CD4-positive, alpha-beta T cell (primary cell): Measurements from ENCODE around the gene ACVR1B. TPM values are rescaled to one million over a fixed set of nuclear protein-coding genes. Genes with fewer than 3 reads are reported as not detected.

Experiments used
- ATAC-seq: fragments of 200-7000 bp; cut with Tn5 transposase; one replicate; pipeline ENCODE4 v1.10.0; 2022; ENCODE audit warnings: mild to moderate bottlenecking; ENCODE audit not compliant: poor library complexity
- CTCF ChIA-PET: fragments of 350-600 bp; sonication (Branson Sonifier 250); formaldehyde crosslinking; loops from one replicate; lab custom pipeline; 2021; ENCODE audit warnings: antibody characterized with exemption, inconsistent platforms; lab: Charles Lee
- POLR2A ChIA-PET: fragments of 350-600 bp; sonication (Branson Sonifier 250); formaldehyde crosslinking; loops from one replicate; lab custom pipeline; 2021; ENCODE audit warnings: antibody characterized with exemption, inconsistent platforms; lab: Charles Lee
- DNase-seq, 14 experiments: peaks; one replicate each; pipeline ENCODE4 v3.0.0-alpha.2; 2013 to 2020; ENCODE audit warnings: mixed read lengths in 2 of 14
- H3K27ac ChIP-seq, 2 donors: one replicate each; pipeline versions ENCODE4 v1.5.1 to v1.7.0; 2013; ENCODE audit warnings: low read length in 2 of 2, low read depth in 1 of 2, mild to moderate bottlenecking in 1 of 2
- H3K27me3 ChIP-seq, 2 experiments: 1 replicate in 1 of 2; 2 replicates in 1 of 2; pipeline versions ENCODE4 v1.6.1 to v1.7.0; 2013; ENCODE audit warnings: low read length in 2 of 2, control low read depth in 1 of 2, mild to moderate bottlenecking in 1 of 2, moderate library complexity in 1 of 2; ENCODE audit not compliant: insufficient read depth in 2 of 2, control insufficient read depth in 1 of 2
- H3K36me3 ChIP-seq: one replicate; pipeline ENCODE4 v1.6.1; 2013; ENCODE audit warnings: low read length, control low read depth; ENCODE audit not compliant: insufficient read depth
- H3K4me1 ChIP-seq: one replicate; pipeline ENCODE4 v1.6.1; 2013; ENCODE audit warnings: low read length, control low read depth; ENCODE audit not compliant: insufficient read depth
- H3K4me3 ChIP-seq: one replicate; pipeline ENCODE4 v1.5.1; 2013; ENCODE audit warnings: mild to moderate bottlenecking, low read length, moderate library complexity
- H3K9me3 ChIP-seq, 2 experiments: 1 replicate in 1 of 2; 2 replicates in 1 of 2; pipeline versions ENCODE4 v1.6.1 to v1.7.0; 2013; ENCODE audit warnings: low read length in 2 of 2, mild to moderate bottlenecking in 2 of 2, control low read depth in 1 of 2, moderate library complexity in 1 of 2; ENCODE audit not compliant: control insufficient read depth in 1 of 2, insufficient read depth in 1 of 2
- H3K27ac Mint-ChIP-seq: one replicate; pipeline ENCODE4 v1.8.0; 2020; ENCODE audit warnings: mixed read lengths
- H3K27me3 Mint-ChIP-seq: one replicate; pipeline ENCODE4 v1.8.0; 2021; ENCODE audit warnings: mixed read lengths
- H3K36me3 Mint-ChIP-seq: one replicate; pipeline ENCODE4 v1.8.0; 2021; ENCODE audit warnings: low read depth, mixed read lengths
- H3K4me1 Mint-ChIP-seq: one replicate; pipeline ENCODE4 v1.8.0; 2021; ENCODE audit warnings: low read depth, mixed read lengths
- H3K4me3 Mint-ChIP-seq: one replicate; pipeline ENCODE4 v1.8.0; 2020; ENCODE audit warnings: mild to moderate bottlenecking, mixed read lengths
- H3K9me3 Mint-ChIP-seq: one replicate; pipeline ENCODE4 v1.8.0; 2020; ENCODE audit warnings: mixed read lengths
- intact Hi-C, 2 experiments: fragments of 100-400 bp; cut with DNase I in 1 of 2; cut with micrococcal nuclease in 1 of 2; formaldehyde crosslinking; loops; one replicate each; pipeline versions ENCODE4 v1.15.1 to v1.9.0; 2023 to 2025; cut with DNase I, micrococcal nuclease
- total RNA-seq, 174 experiments: library from RNA in 2 of 174; stranded (reverse) in 2 of 174; gene quantifications; one replicate each; pipeline ENCODE4 v1.2.3 and lab custom pipeline; 2021 to 2026
- TF ChIP-seq, protein P1 (sequence below): fragments of 200-600 bp; IDR thresholded peaks from one replicate; pipeline ENCODE4 v1.8.0; 2022; ENCODE audit warnings: antibody characterized with exemption, mild to moderate bottlenecking

Gene ACVR1B
- total RNA-seq, 2 experiments from 2014 or later = 14.2 to 14.5 TPM

DNA sequence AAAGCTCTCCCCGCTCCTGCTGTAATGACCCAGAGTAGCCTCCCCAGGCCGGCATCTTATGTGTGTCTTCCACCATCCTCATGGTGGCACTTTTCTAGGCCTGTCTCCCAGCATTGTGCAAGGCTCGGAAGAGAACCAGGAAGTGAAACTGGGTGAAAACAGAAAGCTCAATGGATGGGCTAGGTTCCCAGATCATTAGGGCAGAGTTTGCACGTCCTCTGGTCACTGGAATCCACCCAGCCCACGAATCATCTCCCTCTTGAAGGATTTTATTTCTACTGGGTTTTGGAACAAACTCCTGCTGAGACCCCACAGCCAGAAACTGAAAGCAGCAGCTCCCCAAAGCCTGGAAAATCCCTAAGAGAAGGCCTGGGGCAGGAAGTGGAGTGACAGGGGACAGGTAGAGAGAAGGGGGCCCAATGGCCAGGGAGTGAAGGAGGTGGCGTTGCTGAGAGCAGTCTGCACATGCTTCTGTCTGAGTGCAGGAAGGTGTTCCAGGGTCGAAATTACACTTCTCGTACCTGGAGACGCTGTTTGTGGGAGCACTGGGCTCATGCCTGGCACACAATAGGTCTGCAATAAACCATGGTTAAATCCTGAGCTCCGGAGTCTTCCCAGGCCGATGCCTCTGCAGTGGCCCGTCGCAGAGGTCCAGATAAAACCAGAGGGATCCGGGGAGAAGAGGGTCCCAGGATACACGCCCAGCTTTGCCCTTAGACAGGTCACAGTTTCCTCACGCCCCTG, 28.6 kb upstream of the ACVR1B start:
- Histone ChIP-seq H3K4me1 (peaks cover 12% of the 10 kb centered on the region), H3K27ac (no peak overlapping the region), H3K36me3 (no peaks in the 10 kb centered on the region), H3K4me3 (no peak overlapping the region), H3K9me3 (no peaks in the 10 kb centered on the region), H3K27me3 (no peaks in the 10 kb centered on the region)
- POLR2A ChIA-PET = no interaction called here
- intact Hi-C loops = no loop called here
- ATAC-seq (no peak), DNase-seq (peak in 3 of 14 experiments; percentile 13 to 68 (median 60))
- TF ChIP-seq, protein P1, sequence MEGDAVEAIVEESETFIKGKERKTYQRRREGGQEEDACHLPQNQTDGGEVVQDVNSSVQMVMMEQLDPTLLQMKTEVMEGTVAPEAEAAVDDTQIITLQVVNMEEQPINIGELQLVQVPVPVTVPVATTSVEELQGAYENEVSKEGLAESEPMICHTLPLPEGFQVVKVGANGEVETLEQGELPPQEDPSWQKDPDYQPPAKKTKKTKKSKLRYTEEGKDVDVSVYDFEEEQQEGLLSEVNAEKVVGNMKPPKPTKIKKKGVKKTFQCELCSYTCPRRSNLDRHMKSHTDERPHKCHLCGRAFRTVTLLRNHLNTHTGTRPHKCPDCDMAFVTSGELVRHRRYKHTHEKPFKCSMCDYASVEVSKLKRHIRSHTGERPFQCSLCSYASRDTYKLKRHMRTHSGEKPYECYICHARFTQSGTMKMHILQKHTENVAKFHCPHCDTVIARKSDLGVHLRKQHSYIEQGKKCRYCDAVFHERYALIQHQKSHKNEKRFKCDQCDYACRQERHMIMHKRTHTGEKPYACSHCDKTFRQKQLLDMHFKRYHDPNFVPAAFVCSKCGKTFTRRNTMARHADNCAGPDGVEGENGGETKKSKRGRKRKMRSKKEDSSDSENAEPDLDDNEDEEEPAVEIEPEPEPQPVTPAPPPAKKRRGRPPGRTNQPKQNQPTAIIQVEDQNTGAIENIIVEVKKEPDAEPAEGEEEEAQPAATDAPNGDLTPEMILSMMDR = no peak
- no peaks in the 10 kb centered on the region for H3K27me3 Mint-ChIP-seq
- CTCF ChIA-PET = interaction anchor here (0.7 to 1.6 kb wide), 3 partner anchors 18 to 103 kb away, joined by 3 to 5 read pairs (median 4); no protein-coding TSS in a partner anchor
- no peak overlapping the region for H3K4me3 Mint-ChIP-seq
- peaks cover 7% of the 10 kb centered on the region for H3K4me1 Mint-ChIP-seq
- no peaks in the 10 kb centered on the region for H3K36me3 Mint-ChIP-seq
- no peaks in the 10 kb centered on the region for H3K9me3 Mint-ChIP-seq
- no peak overlapping the region for H3K27ac Mint-ChIP-seq

DNA sequence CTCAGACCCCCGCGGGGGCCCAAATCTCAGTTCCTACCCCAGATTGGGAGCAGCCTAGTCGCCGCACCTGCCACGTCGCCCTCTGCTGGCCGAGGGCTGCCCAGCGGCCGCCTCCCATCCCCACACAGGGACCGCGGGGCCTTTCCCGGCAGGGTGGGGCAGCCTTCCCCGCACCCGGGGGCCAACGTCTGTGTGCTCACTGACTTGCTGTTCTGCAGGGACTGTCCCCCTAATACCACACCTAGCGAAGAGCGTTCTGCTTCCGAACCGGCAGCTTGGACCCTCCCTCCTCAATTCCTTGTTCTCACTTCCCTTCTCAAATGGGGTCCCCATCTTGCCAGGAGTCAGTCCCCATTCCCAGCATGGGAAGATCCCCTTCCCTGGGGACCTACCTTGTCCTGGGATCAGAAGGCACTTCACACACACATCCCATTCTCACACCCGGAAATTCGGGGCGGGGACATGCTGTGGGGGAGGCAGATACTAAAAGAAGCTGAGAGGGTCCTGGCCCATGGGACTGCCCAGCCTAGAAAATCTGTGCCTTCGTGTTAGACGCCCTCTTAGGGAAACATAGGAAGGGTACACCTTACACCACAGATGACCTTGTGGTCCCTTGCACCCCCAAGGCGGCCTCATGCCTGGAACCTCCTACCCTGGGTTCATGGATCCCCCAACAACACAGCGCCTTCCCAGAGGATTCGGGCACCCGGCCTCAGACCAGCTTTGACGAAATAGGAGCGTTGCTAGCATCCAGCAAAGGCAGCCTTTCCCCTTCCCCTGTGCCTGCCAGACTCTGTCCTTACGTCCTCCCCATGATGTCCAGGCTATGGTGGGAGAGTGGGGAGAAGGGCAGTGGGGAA, 27.8 kb upstream of the ACVR1B start:
- intact Hi-C loops = no loop called here
- H3K4me3 Mint-ChIP-seq = no peak overlapping the region

More for the DNA sequence above, 27.8 kb upstream of the ACVR1B start:
- Histone ChIP-seq H3K27me3 (no peaks in the 10 kb centered on the region), H3K9me3 (no peaks in the 10 kb centered on the region), H3K4me1 (peaks cover 12% of the 10 kb centered on the region), H3K27ac (no peak overlapping the region), H3K36me3 (no peaks in the 10 kb centered on the region), H3K4me3 (no peak overlapping the region)
- ChIA-PET POLR2A (no interaction called here), CTCF (interaction anchor here (0.7 to 1.6 kb wide), 3 partner anchors 19 to 102 kb away, joined by 3 to 5 read pairs (median 4); no protein-coding TSS in a partner anchor)
- H3K27me3 Mint-ChIP-seq = no peaks in the 10 kb centered on the region
- no peaks in the 10 kb centered on the region for H3K9me3 Mint-ChIP-seq
- ATAC-seq (peak; percentile 75), DNase-seq (peak; percentile 27 to 79 (median 48))
- no peaks in the 10 kb centered on the region for H3K36me3 Mint-ChIP-seq
- TF ChIP-seq, protein P1 = peak; percentile 76
- no peak overlapping the region for H3K27ac Mint-ChIP-seq
- peaks cover 7% of the 10 kb centered on the region for H3K4me1 Mint-ChIP-seq
